GM21786 (cell line): Measurements from ENCODE around the gene ARCN1.
A peak's percentile ranks its signal among the peaks of the same experiment; 100 is the strongest.
"Not testable (repeated sequence)": the region's sequence is repeated elsewhere in the genome, so short reads cannot be mapped to it uniquely, and the experiment has no call there.

Experiments
- ATAC-seq: cut with Tn5 transposase; IDR thresholded peaks from one replicate; pipeline ENCODE4 v1.9.1; 2021; ENCODE audit not compliant: unreplicated experiment

ARCN1 gene

GRCh38 chr11:118605116-118605867 lies 33.1 kb downstream of the ARCN1 start:
- ATAC-seq: no peak

GRCh38 chr11:118606157-118606843 lies 34.1 kb downstream of the ARCN1 start:
- no peak for ATAC-seq

DNA sequence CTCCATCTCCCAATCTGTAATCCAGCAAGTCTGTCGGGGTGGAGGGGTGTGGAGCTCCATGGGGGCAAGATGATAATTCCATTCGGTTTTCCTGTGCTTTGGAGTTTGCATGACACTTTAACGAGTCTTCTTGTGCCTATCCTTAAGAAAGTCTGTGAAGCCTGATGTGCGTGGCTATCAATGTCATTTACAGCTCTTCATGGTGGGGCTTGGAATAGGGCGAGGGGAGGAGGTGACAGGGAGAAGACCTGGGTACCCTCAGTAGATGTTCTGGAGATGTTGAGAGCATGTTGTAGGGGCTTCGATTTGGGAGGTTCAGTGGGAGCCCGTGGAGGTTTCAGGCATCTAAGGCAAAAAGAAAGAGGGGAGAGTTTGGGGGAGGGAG lies 34.6 kb downstream of the ARCN1 start:
- ATAC-seq: no peak

DNA sequence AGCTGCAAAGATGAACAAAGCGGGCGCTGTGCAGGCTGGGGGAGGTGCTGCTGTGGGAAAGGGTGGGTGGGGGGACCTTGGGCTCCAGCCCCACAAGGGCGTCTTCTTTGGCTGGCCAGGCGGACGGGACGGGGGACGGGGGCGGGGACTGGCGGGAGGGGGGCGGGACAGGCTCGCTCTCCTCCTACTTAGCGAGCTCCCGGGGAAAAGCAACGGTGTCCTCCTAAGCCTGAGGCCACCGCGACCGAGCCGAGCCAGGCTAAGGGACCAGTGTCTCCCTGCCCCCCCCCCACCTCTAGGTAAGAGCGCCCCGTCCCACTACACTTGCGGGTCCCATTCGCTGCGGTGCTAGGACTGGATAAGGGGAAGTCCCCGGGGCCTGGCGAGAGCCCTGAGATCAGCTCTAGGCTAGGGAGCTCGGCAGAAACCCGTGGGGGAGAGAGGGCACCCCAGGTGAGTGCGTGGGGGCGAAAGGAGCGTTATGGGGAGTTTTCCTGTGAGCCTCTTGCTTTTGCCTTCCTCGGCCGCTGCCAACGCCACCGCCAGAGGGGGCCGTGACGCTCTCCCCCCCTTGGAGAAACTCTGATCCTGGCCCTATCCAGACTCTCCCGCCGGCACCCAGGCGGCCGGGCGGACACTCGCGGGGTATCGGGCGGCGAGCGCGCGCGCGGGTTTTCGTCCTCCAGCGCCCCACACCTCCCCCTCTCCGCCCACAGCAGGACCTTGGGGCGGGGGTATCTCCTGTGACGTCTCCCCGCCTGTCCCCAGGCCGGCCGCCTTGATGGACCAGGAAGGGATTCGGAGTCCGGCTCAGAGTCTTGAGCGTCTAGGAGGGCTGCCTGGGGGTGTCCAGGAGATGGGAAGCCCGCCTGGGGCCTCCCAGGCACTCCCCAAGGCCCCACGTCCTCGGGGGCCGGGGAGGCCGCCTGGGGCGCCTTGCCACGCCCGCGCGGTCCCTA lies 35.5 kb downstream of the ARCN1 start, which contains the start of gene PHLDB1:
Gene PHLDB1, plus strand, starts transcription at position 215 of the 959 bp plus-strand sequence. CDS start 6,222 bp downstream, outside the sequence.
- ATAC-seq: no peak

- no peak for ATAC-seq
Observed at GRCh38 chr11:118608360-118609227, 36.4 kb downstream of the ARCN1 start.

GRCh38 chr11:118609380-118610224 lies 37.4 kb downstream of the ARCN1 start:
- ATAC-seq: no peak

DNA sequence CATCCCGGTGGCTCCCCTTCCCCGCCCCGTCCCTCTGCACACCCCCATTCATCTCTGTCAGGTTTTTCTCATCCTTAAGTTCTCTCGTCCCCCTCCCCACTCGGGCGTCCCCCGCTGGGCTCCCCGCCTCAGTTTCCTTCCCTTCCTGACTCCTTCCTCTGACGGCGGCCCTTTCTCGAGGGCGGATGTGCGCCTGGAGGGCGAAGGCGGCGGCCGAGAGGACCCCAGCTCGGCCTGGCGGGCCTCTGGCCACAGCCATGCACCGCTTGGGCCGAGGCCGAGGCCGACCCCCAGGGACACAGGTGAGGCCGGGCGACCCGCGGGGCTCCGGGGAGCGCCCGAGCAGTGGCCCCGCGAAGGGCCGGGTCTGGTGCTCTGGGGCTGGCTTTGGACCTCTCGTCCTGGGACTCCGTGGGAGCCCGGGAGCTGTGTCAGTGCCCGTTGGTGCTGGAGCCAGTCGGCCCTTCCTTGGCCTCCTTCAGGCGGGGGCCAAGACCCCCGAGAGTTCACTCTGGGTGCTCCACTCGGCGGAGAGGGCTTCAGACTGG lies 38.1 kb downstream of the ARCN1 start:
- no peak for ATAC-seq

- ATAC-seq: peak; percentile 62
Observed at GRCh38 chr11:118610773-118611432, 38.7 kb downstream of the ARCN1 start.

DNA sequence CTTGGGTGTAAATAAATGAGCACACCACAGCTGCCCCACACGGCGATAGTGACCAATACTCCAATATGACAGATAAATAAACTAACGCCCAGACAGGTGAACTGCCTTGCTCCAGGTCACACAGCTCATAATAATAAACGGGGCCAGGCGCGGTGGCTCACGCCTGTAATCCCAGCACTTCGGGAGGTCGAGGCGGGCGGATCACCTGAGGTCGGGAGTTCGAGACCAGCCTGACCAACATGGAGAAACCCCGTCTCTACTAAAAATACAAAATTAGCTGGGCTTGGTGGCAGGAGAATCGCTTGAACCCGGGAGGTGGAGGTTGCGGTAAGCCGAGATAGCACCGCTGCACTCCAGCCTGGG lies 39.2 kb downstream of the ARCN1 start:
- ATAC-seq: not testable (repeated sequence)

DNA sequence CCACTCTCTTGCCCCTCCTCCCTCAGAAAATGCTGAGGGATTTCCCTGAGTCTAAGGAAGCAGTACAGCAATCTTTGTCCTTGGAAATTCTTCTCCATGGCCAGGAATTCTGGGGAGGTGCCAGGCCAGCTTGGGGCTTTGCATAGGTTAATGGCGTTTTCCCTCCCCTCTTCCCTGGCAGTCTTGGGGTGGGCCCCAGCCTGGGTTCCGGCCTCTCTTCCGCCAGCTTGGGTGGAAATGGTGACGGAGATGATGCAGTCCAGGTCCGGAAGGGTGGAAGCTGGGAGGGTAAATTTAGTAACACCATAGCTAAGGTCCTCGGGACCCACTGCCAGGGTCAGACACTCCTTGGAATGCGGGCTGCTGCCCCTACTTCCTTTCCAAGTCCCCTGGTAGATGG lies 40.2 kb downstream of the ARCN1 start:
- no peak for ATAC-seq

GRCh38 chr11:118614511-118614910 lies 42.3 kb downstream of the ARCN1 start:
- no peak for ATAC-seq

- no peak for ATAC-seq
Observed at GRCh38 chr11:118615282-118615975, 43.2 kb downstream of the ARCN1 start.

GRCh38 chr11:118615976-118616371 lies 43.8 kb downstream of the ARCN1 start:
- ATAC-seq: no peak

- no peak for ATAC-seq
Observed at GRCh38 chr11:118618115-118618990, 46.1 kb downstream of the ARCN1 start.

DNA sequence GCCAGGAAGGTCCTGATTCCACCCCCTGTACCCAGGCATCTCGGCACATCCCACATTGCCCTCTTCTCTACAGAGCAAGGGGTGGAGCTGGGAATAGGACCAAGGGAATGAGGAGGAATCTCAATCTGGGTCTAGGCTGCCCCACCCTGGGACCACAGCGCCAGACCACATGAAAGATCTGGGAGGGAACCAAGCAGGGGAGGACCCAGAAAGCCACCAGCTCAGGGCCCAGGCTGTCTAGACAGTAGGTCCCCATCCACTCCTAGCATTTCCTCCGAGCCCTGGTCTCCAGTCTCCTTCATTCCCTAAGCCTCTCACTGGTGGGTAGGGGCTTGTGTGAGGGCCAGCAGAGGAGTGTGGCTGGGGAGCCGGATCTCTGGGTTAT lies 46.8 kb downstream of the ARCN1 start:
- no peak for ATAC-seq

GRCh38 chr11:118619444-118620197 lies 47.4 kb downstream of the ARCN1 start:
- ATAC-seq: no peak
